HepG2 (cell line): ENCODE results near the gene WDR59. TPM values are rescaled to one million over a fixed set of nuclear protein-coding genes. Genes with fewer than 3 reads are reported as not detected.

Source experiments
- AFF4 ChIP-seq: sonication (generic); formaldehyde crosslinking; IDR thresholded peaks from 2 replicates; pipeline ENCODE4 v1.4.0; 2020; ENCODE audit warnings: missing genetic modification reagents
- BCL3 ChIP-seq: sonication (generic); formaldehyde crosslinking; IDR thresholded peaks from 2 replicates; pipeline ENCODE4 v1.5.1; 2020; ENCODE audit warnings: mild to moderate bottlenecking, missing genetic modification reagents, moderate library complexity
- NFIB ChIP-seq: sonication (generic); formaldehyde crosslinking; IDR thresholded peaks from 2 replicates; pipeline ENCODE4 v1.9.0; 2021; ENCODE audit warnings: missing genetic modification reagents, mild to moderate bottlenecking, borderline replicate concordance
- PAXIP1 ChIP-seq: sonication (generic); formaldehyde crosslinking; conservative IDR thresholded peaks from 2 replicates; pipeline ENCODE4 v1.4.0; 2020; ENCODE audit warnings: mild to moderate bottlenecking, missing genetic modification reagents, moderate library complexity
- SAFB2 ChIP-seq: sonication (generic); formaldehyde crosslinking; IDR thresholded peaks from 2 replicates; pipeline ENCODE4 v1.5.1; 2020; ENCODE audit warnings: missing genetic modification reagents, low read depth, mild to moderate bottlenecking, borderline replicate concordance
- STAT6 ChIP-seq: sonication (generic); formaldehyde crosslinking; IDR thresholded peaks from 2 replicates; pipeline ENCODE4 v1.4.0; 2020; ENCODE audit warnings: missing genetic modification reagents, mild to moderate bottlenecking, borderline replicate concordance
- TBL1XR1 ChIP-seq: fragments of 150-350 bp; IDR thresholded peaks from 2 replicates; pipeline ENCODE4 v1.6.1; 2014; ENCODE audit warnings: borderline replicate concordance, low read length; ENCODE audit not compliant: partially characterized antibody
- TEF ChIP-seq: sonication (generic); formaldehyde crosslinking; IDR thresholded peaks from 2 replicates; pipeline ENCODE4 v1.5.0; 2020; ENCODE audit warnings: missing genetic modification reagents
- ZBTB1 ChIP-seq: sonication (generic); formaldehyde crosslinking; IDR thresholded peaks from 2 replicates; pipeline ENCODE4 v1.4.0; 2020; ENCODE audit warnings: missing genetic modification reagents, borderline replicate concordance
- ZBTB7B ChIP-seq: sonication (generic); formaldehyde crosslinking; IDR thresholded peaks from 2 replicates; pipeline ENCODE4 v1.4.0; 2020; ENCODE audit warnings: missing genetic modification reagents
- ZNF17 ChIP-seq: sonication (generic); formaldehyde crosslinking; IDR thresholded peaks from 2 replicates; pipeline ENCODE4 v1.5.0; 2020; ENCODE audit warnings: mild to moderate bottlenecking, missing genetic modification reagents
- ZNF224 ChIP-seq: sonication (generic); formaldehyde crosslinking; IDR thresholded peaks from 2 replicates; pipeline ENCODE4 v1.5.0; 2020; ENCODE audit warnings: mild to moderate bottlenecking, missing genetic modification reagents
- ZNF335 ChIP-seq: sonication (generic); formaldehyde crosslinking; IDR thresholded peaks from 2 replicates; pipeline ENCODE4 v1.4.0; 2020; ENCODE audit warnings: missing genetic modification reagents
- ZNF572 ChIP-seq: sonication (generic); formaldehyde crosslinking; IDR thresholded peaks from 2 replicates; pipeline ENCODE4 v1.5.1; 2020; ENCODE audit warnings: mild to moderate bottlenecking, missing genetic modification reagents
- polyA plus RNA-seq, 8 experiments: library from polyadenylated mRNA; depleted of rRNA in 3 of 8; stranded (reverse) in 7 of 8; unstranded in 1 of 8; fragments of >200 nt; fragmentation: Illumina TruSeq in 4 of 8; extraction: Trizol in 4 of 8; gene quantifications; 2 replicates each; pipeline versions ENCODE4 v1.2.1 to v1.2.3, GENCODE V29; 2011 to 2016; ENCODE audit warnings: low read depth in 4 of 8, missing spikeins in 1 of 8, mixed read lengths in 1 of 8; ENCODE audit not compliant: insufficient read depth in 1 of 8
- total RNA-seq, 5 experiments: library from RNA; depleted of rRNA; stranded (reverse); fragments of >200 nt; fragmentation: Illumina TruSeq; extraction: Trizol; gene quantifications; 2 replicates each; pipeline ENCODE4 v1.2.3, GENCODE V29; 2016; ENCODE audit warnings: low read depth in 1 of 5

WDR59 gene
- total and polyA plus RNA-seq, 2 of the 13 experiments (the other 11 are each of a cell fraction or from before 2014, with no cell fraction given), result 65.2 to 306 TPM

GRCh38 chr16:75000481-75001081, 15.7 kb upstream of the WDR59 start (continued):
- TF ChIP-seq ZNF572 (0 out of 2 replicates have a peak, but pooled peaks have one; percentile 74), ZBTB7B (CRISPR knock-in tag) (0 out of 2 replicates have a peak, but pooled peaks have one; percentile 32), ZNF335 (CRISPR knock-in tag) (no peak), SAFB2 (CRISPR knock-in tag) (no peak), STAT6 (CRISPR knock-in tag) (no peak), PAXIP1 (CRISPR knock-in tag) (no peak), BCL3 (CRISPR knock-in tag) (no peak), AFF4 (no peak), ZBTB1 (no peak), NFIB (CRISPR knock-in tag) (no peak), ZNF224 (CRISPR knock-in tag) (0 out of 2 replicates have a peak, but pooled peaks have one; percentile 31), TEF (no peak), ZNF17 (CRISPR knock-in tag) (no peak), TBL1XR1 (no peak)
